OCI-LY7 (cell line): ENCODE data around the gene NOL12. TPM values are rescaled to one million over a fixed set of nuclear protein-coding genes. Genes with fewer than 3 reads are reported as not detected.

Experiments used
- BruUV-seq: library from RNA; stranded (reverse); fragments of 400-500 nt; replicated peaks from 2 replicates; lab custom pipeline; 2021; lab: Mats Ljungman, UMichigan
- CTCF ChIA-PET: fragments of 300-600 bp; sonication (Branson Sonifier 250); formaldehyde crosslinking; loops from one replicate; lab custom pipeline; 2022; ENCODE audit warnings: antibody characterized with exemption; ENCODE audit not compliant: unreplicated experiment; lab: Charles Lee
- POLR2A ChIA-PET: fragments of 300-600 bp; sonication (Branson Sonifier 250); formaldehyde crosslinking; loops from one replicate; lab custom pipeline; 2022; ENCODE audit warnings: antibody characterized with exemption; lab: Charles Lee
- DNase-seq: peaks from one replicate; pipeline ENCODE4 v3.0.0-alpha.2; 2015; ENCODE audit warnings: low spot score
- H2AFZ ChIP-seq: fragments of 200-600 bp; sonication (generic), shearing (Covaris generic); 2 replicates; pipeline ENCODE4 v1.6.1; 2014; ENCODE audit warnings: mild to moderate bottlenecking, antibody characterized with exemption, low read length, moderate library complexity
- H3K27ac ChIP-seq: fragments of 200-600 bp; sonication (generic); 2 replicates; pipeline ENCODE4 v1.5.1; 2014; ENCODE audit warnings: mixed run types, low read depth, mild to moderate bottlenecking, moderate library complexity, low read length, inconsistent platforms; ENCODE audit not compliant: poor library complexity, severe bottlenecking
- H3K36me3 ChIP-seq: fragments of 200-600 bp; sonication (generic); 2 replicates; pipeline ENCODE4 v1.6.1; 2014; ENCODE audit warnings: mild to moderate bottlenecking, antibody characterized with exemption, low read length, moderate library complexity, mixed read lengths; ENCODE audit not compliant: insufficient read depth
- H3K4me1 ChIP-seq: fragments of 200-600 bp; sonication (generic); 2 replicates; pipeline ENCODE4 v1.5.1; 2014; ENCODE audit warnings: mild to moderate bottlenecking, low read length; ENCODE audit not compliant: insufficient read depth, poor library complexity, severe bottlenecking
- H3K4me2 ChIP-seq: fragments of 200-600 bp; sonication (generic); 2 replicates; pipeline ENCODE4 v1.6.1; 2014; ENCODE audit warnings: mild to moderate bottlenecking, low read length
- H3K4me3 ChIP-seq: fragments of 200-600 bp; sonication (generic); 2 replicates; pipeline ENCODE4 v1.5.1; 2014; ENCODE audit warnings: mild to moderate bottlenecking, low read depth, low read length; ENCODE audit not compliant: poor library complexity, severe bottlenecking
- H3K79me2 ChIP-seq: fragments of 200-600 bp; sonication (generic); 2 replicates; pipeline ENCODE4 v1.6.1; 2016; ENCODE audit warnings: low read depth, mild to moderate bottlenecking, low read length, moderate library complexity, mixed read lengths; ENCODE audit not compliant: insufficient read depth
- H3K9me2 ChIP-seq: fragments of 200-600 bp; sonication (generic); 2 replicates; pipeline ENCODE4 v1.6.1; 2016; ENCODE audit warnings: mild to moderate bottlenecking, low read length, mixed read lengths; ENCODE audit not compliant: insufficient read depth
- H3K9me3 ChIP-seq: fragments of 200-600 bp; sonication (generic); 2 replicates; pipeline ENCODE4 v1.6.1; 2014; ENCODE audit warnings: mild to moderate bottlenecking, mixed run types, low read length, mixed read lengths
- H4K20me1 ChIP-seq: fragments of 200-600 bp; sonication (generic); 2 replicates; pipeline ENCODE4 v1.6.1; 2014; ENCODE audit warnings: mild to moderate bottlenecking, antibody characterized with exemption, low read length, moderate library complexity, mixed read lengths; ENCODE audit not compliant: insufficient read depth
- CTCF ChIP-seq: fragments of 200-600 bp; sonication (generic); conservative IDR thresholded peaks from 2 replicates; pipeline ENCODE4 v1.5.1; 2014; ENCODE audit warnings: mild to moderate bottlenecking, antibody characterized with exemption, low read length, moderate library complexity, mixed read lengths
- EZH2phosphoT487 ChIP-seq: fragments of 200-600 bp; sonication (generic); IDR thresholded peaks from 2 replicates; pipeline ENCODE4 v1.6.1; 2018; ENCODE audit warnings: low read depth, borderline replicate concordance, mild to moderate bottlenecking, mixed run types, antibody characterized with exemption, low read length, moderate library complexity, mixed read lengths
- intact Hi-C: fragments of 100-400 bp; cut with micrococcal nuclease; formaldehyde crosslinking; loops from one replicate; pipeline ENCODE4 v1.10.0; 2022; ENCODE audit not compliant: unreplicated experiment
- total RNA-seq, 2 experiments: library from RNA; depleted of rRNA in 1 of 2; stranded (reverse); fragments of >200 nt in 1 of 2; shearing (Covaris generic) in 1 of 2; gene quantifications; 2 replicates each; pipeline ENCODE4 v1.2.3, GENCODE V29; 2014 to 2022

Gene NOL12
- total RNA-seq, 2 experiments from 2014 or later = 62.3 to 64.6 TPM

- BruUV-seq = no TSS peak
- ChIA-PET POLR2A (interaction anchor here (0.6 to 2.3 kb wide), 22 partner anchors 8 to 1790 kb away, joined by 3 to 11 read pairs (median 4); partner anchors contain the start of genes ANKRD54, GGA1 and LGALS2), CTCF (interaction anchor here (1.5 to 1.6 kb wide), 2 partner anchors 15 to 25 kb away, joined by 6 to 11 read pairs; no protein-coding TSS in a partner anchor)
- Histone ChIP-seq H3K27ac (peak within 1 kb of the TSS; percentile 70), H3K79me2 (peaks cover 43% of the 10 kb centered on the region), H3K4me3 (peak within 1 kb of the TSS; percentile 90), H3K4me1 (peaks cover 32% of the 10 kb centered on the region), H3K36me3 (peaks cover 31% of the 10 kb centered on the region), H3K9me3 (no peaks in the 10 kb centered on the region), H4K20me1 (peaks cover 20% of the 10 kb centered on the region), H2AFZ (peak within 1 kb of the TSS; percentile 74; the same call in 1 of the 2 replicates), H3K4me2 (peak within 1 kb of the TSS; percentile 95), H3K9me2 (no peaks in the 10 kb centered on the region)
- intact Hi-C loops = no loop called here
- TF ChIP-seq EZH2phosphoT487 (no peak), CTCF (no peak)
- peak; percentile 100 for DNase-seq
These were observed 27.7 kb upstream of the NOL12 start, which contains the start of gene PDXP for GRCh38 chr22:37658133-37659065. Gene PDXP, plus strand, starts transcription at chr22:37658723. Its CDS starts 60 bp downstream, at chr22:37658783.

GRCh38 chr22:37659066-37659896, 26.9 kb upstream of the NOL12 start:
- peaks cover 32% of the 10 kb centered on the region for H3K4me1 ChIP-seq
- CTCF ChIA-PET = interaction anchor here (1.6 kb wide), 1 partner anchor 25 kb away, joined by 6 read pairs; no protein-coding TSS in a partner anchor
- H4K20me1 ChIP-seq = peaks cover 20% of the 10 kb centered on the region
- POLR2A ChIA-PET = interaction anchor here (1.0 to 2.3 kb wide), 7 partner anchors 7 to 187 kb away, joined by 3 to 11 read pairs (median 6); partner anchors contain the start of gene GGA1
- H3K79me2 ChIP-seq = peaks cover 51% of the 10 kb centered on the region
- intact Hi-C loops = no loop called here
- no TSS peak for BruUV-seq
- TF ChIP-seq EZH2phosphoT487 (no peak), CTCF (no peak)
- peak overlapping the region; percentile 95 for H3K4me2 ChIP-seq
- H2AFZ ChIP-seq = no peak overlapping the region
- H3K4me3 ChIP-seq = peak overlapping the region; percentile 90
- H3K9me2 ChIP-seq = no peaks in the 10 kb centered on the region
- H3K36me3 ChIP-seq = peaks cover 35% of the 10 kb centered on the region
- no peaks in the 10 kb centered on the region for H3K9me3 ChIP-seq
- peak; percentile 63 for DNase-seq
- peak overlapping the region; percentile 49 for H3K27ac ChIP-seq
